ENCODE results near the gene ANKS1B.
"Not testable (repeated sequence)": the region's sequence is repeated elsewhere in the genome, so short reads cannot be mapped to it uniquely, and the experiment has no call there.

ANKS1B gene

DNA sequence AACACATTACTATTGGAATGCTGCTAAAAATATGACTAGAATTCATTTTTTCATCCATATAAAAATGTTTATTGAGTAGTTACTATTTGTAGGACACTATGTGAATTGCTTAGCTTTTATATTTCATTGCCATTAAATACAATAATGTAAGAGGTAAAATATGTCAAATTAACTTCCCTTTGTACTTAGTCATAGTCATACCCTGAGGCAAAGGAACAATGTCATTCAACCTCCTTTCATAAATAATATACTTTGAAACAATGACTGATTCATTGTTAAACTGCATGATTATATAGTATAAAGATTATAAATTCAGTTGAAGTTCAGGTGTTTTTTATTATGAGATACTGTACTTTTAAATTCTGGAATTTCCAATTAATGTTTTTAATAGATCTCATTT lies 232.0 kb downstream of the ANKS1B start:
- DNase-seq = no peak

DNA sequence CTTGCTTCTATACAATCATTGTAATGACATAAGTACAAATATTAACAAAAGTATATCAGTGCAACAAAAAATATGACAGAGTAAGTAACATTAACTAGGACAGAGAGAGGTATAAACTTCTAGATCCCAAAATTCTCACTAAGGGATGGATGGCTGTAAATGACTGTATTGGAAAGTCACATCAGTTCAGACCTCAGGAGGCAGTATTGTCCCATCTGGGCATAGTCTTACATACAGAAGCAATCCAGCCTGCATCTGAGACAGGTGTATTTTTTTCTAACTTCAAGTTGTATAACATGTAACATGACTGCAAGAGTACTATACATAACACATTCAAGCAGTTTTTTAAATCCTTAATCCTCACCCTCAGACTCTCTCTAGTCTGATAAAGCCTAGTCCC lies 238.2 kb downstream of the ANKS1B start:
- DNase-seq = no peak

DNA sequence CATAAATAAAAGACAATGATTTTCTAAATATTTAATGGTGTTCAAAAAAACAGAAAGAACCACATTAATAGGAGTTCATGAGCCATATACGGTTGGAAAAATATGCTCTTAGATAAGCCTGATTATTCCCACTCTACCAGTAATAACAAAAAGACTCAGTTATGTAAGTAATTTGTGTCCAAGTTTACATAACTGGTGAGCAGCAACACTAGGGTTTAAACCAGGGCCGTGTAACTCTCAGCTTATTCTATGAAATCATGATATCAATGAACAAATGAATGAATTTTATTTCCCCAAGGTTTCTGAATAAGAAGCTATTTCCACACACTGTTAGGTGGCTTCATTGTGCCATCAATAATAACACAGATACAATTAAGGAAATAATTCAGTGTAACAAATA lies 238.8 kb downstream of the ANKS1B start:
- no peak for DNase-seq

DNA sequence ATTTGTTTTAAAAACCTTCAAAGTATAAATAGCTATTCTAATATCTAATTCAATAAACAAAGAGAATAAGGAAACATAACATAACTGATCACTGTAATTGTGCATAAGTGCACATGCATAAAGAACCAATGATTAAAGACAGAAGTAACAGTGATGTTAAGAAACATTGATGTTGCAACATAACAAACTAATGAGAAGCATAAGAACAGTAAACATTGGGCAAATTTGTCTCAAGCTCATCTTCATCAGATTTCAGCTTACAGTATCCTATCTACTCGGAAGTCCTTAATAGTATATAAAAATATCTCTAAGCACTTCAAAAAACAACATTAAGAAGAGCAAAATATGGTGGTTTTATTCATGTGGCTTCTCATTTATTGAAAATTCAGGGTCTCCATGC lies 239.6 kb downstream of the ANKS1B start:
- DNase-seq = no peak

DNA sequence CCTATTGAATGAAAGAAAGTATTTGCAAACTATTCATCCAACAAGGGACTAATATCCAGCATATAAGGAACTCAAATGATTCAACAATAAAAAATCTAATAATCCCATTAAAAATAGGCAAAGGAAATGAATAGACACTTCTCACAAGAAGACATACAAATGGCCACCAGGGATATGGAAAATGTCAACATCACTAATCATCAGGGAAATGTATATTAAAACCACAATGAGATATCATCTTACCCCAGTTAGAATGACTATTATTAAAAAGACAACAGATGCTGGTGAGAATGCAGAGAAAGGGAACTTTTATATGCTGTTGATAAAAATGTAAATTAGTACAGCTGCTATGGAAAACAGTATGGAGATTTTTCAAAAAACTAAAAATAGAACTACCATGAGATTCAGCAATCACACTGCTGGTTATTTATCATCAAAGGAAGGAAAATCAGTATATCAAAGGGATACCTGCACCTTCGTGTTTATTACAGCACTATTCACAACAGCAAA lies 247.9 kb downstream of the ANKS1B start:
- no peak for DNase-seq

DNA sequence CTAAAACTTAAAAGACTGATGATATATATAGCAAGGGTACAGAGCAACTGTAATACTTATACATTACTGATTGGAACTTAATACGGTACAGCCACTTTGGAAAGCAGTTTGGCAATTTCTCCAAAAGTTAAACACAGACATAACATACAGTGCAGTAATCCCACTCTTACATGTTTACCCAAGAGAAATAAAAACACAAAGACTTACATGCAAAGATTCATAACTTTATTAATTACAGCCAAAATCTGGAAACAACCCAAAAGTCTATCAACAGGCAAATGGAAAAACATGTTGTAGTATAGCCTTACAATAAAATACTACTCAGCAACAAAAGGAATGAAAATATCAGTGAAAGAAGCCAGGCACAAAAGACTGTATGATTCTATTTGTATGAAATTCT lies 252.6 kb downstream of the ANKS1B start:
- DNase-seq = no peak

DNA sequence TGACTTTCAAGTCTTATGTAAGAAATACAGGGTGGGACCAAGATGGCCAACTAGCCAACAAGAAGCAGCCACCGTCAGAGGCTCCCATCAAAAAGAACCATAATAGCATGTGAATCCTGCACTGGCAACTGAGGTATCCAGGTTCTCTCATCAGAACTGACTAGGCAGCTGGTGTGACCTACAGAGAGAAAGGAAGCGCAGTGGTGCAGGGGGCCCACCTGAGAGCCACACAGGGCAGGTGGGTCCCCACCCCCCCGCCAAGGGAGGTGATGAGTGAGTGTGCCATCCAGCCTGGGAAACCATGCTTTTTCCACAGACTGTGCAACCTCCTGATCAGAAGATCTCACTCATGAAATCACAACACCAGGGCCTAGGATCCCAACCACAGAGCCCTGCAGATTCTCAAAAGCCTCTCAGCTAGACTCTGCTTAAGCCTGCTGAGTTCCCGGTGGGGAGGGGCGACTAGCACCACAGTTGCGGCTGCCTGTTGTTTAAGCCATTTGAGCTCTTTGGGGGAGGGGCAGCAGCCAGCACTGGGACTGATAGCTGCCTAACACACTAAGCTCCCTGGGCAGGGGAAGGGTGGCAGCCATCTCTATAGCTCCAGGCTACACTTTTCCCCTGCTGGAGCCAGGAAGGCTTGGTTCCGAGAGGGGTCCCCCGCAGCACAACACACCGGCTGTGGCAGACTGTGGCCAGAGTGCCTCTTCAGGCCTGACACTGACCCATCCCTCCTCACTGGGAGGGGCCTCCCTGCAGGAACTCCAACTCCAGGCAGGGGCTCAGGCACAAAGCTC lies 261.8 kb downstream of the ANKS1B start:
- no peak for DNase-seq

DNA sequence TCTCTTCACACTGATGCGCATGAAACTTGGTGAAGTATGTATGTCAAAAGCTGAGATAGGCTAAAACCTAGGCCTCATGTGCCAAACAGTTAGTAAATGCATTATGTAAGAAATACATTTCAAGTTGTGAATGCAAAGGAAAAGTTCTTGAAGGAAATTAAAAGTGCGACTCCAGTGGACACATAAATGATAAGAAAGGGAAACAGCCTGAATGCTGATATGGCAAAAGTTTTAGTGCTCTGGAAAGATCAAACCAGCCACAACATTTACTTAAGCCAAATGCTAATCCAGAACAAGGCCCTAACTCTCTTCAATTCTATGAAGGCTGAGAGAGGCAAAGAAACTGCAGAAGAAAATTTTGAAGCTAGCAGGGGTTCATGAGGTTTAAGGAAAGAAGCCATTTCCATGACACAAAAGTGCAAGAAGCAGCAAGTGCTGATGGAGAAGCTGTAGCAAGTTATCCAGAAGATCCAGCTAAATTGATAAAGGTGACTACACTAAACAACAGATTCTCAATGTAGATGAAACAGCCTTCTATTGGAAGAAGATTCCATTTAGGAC lies 262.9 kb downstream of the ANKS1B start:
- DNase-seq = no peak

DNA sequence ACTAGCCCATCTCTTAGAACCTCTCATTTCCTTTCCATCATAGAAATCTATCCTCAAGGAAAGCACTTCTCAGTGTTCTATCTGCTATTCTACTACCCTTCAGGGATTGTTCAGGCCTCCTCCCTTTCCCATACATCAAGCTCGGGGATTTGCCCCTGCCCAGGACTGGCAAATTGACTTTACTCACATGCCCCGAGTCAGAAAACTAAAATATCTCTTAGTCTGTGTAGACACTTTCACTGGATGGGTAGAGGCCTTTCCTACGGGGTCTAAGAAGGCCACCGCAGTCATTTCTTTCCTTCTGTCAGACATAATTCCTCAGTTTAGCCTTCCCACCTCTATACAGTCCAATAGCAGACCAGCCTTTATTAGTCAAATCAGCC lies 264.7 kb downstream of the ANKS1B start:
- DNase-seq = not testable (repeated sequence)

DNA sequence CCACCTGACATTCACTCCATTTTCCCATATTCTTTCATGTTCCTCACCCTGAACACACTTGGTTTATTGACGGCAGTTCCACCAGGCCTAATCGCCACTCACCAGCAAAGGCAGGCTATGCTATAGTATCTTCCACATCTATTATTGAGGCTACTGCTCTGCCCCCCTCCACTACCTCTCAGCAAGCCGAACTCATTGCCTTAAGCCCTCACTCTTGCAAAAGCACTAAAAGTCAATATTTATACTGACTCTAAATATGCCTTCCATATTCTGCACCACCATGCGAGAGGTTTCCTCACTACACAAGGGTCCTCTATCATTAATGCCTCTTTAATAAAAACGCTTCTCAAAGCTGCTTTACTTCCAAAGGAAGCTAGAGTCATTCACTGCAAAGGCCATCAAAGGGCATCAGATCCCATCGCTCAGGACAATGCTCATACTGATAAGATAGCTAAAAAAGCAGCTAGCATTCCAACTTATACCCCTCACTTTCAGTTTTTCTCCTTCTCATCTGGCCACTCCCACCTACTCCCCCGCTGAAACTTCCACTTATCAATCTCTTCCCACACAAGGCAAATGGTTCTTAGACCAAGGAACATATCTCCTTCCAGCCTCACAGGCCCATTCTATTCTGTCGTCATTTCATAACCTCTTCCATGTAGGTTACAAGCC lies 265.2 kb downstream of the ANKS1B start:
- not testable (repeated sequence) for DNase-seq

DNA sequence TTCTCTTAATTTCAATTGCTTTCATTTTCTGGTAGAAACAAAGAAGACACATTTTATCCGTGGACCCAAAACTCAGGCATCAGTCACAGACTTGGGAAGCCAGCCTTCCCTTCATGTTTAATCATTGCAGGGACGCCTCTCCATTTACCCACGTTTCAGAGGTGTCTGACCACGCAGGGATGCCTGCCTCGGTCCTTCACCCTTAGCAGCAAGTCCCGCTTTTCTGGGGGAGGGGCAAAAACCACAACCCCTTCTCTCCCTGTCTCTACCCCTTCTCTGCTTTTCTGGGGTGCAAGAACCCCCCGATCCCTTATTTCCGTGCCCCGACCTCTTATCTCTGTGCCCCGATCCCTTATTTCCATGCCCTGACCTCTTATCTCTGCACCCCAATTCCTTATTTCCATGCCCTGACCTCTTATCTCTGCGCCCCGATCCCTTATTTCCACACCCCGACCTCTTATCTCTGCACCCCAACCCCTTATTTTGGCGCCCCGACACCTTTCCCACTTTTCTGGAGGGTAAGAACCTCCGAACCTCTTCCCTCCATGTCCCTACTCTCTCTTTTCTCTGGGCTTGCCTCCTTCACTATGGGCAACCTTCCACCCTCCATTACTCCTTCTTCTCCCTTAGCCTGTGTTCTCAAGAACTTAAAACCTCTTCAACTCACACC lies 268.8 kb downstream of the ANKS1B start:
- not testable (repeated sequence) for DNase-seq

DNA sequence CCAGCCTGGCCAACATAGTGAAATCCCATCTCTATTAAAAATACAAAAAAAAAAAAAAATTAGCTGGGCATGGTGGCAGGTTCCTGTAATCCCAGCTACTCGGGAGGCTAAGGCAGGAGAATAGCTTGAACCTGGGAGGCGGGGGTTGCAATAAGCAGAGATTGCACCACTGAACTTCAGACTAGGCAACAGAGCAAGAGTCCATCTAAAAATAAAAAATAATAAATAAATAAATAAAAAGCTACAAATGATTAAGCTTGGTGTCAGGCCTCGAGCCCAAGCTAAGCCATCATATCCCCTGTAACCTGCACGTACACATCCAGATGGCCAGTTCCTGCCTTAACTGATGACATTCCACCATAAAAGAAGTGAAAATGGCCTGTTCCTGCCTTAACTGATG lies 269.8 kb downstream of the ANKS1B start:
- DNase-seq = not testable (repeated sequence)

DNA sequence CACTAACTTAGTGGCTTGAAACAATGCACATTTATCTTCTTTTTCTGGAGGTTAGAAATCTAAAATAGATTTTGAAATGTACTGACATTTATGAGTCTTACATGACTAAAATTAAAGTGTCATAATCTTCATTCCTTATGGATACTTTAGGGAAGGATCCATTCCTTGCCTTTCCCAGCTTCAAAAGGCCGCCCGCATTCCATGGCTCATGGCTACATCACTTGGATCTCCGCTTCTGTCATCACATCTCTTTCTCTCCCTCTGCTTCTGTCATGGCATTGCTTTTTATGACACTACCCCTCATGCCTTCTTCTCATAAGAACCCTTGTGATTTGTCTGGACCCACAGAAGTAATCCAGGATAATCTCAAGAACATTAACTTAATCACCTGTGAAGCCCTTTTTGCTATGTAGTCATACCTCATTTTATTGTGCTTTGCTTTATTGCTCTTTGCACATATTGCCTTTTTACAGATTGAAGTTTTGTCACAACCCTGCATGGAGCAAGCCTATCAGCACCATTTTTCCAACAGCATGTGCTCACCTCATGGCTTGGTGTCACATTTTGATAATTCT lies 270.7 kb downstream of the ANKS1B start:
- DNase-seq = no peak

DNA sequence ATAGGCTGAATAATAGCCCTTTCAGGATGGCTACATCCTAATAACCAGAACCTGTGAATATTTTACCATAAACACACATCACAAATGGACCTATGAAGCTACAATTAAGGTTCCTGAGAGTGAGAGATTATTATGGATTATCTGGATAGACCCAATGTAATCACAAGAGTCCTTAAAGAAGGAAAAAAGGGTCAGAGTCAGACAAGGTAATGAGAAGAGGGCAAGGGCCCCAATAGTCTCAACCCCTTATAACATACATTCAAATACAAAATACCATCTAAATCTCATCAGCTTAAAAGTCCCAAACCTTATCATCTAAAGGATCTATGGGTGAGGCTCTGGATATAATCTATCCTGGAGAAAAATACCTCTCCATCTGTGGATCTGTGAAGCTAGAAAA lies 272.5 kb downstream of the ANKS1B start:
- no peak for DNase-seq

DNA sequence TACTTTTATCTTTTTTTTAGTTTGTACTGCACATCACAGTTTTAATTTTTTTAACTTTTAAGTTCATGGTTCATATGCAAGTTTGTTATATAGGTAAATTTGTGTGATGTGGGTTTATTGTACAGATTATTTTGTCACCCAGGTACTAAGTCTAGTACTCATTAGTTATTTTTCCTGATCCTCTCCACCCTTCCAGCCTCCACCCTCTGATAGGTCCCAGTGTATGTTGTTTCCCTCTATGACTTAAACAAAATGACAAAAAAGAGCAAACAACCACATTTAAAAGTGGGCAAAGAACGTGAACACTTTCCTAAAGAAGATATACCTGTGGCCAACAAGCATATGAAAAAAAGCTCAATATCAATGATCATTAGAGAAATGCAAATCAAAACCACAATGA lies 273.5 kb downstream of the ANKS1B start:
- no peak for DNase-seq

DNA sequence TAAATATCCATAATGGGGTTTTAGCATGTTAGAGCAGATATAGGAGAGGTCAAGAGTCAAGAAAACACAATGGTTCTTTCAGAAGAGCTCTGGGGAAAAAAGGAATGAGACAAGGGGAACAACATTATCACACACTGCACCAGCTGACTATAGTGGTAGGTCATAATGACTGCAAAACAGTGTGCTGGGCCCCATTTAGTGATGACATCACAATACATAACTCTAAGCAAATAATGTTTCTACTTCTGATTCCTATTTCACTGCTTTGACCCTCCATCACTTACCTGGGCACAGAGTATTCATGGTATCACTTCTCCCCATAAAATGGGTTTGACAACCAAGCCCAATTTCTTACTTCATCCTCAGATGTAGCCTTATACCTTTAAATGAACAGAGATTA lies 275.1 kb downstream of the ANKS1B start:
- no peak for DNase-seq

DNA sequence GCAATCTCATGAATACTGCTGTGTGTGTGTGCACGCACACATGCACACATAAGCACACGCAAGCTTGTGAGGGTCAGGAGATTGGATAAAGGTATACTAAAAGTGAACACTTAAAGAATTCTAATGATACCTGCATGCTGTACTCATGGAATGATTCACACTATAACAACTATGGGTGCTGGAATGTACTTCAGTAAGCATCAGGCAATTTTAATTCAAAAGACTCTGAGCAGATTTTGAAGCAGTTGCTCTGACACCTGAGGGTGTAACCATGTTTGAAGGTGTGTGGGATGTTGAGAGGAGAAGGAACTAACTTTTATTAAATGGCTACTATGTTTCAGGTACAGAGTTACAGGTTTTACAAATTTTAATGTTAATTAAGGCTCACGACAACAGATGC lies 275.6 kb downstream of the ANKS1B start:
- no peak for DNase-seq

DNA sequence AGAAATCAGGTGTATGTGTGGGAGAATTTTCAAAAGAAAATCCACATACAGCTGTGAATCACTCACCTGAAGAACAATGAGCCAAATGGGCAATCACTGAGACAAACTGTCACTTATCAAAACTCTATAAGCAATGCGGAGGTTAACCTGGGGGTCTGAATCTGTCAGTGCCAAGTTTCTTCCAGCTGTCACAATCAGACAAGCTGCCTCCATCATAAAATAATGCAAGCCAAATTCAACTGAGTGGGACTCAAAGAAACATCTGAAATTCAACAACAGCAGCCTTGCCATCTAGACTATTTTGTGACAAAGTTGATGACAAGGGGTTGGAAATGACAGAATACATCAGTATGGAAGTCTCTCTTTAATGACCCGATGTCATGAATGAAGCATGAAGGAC lies 276.9 kb downstream of the ANKS1B start:
- no peak for DNase-seq

DNA sequence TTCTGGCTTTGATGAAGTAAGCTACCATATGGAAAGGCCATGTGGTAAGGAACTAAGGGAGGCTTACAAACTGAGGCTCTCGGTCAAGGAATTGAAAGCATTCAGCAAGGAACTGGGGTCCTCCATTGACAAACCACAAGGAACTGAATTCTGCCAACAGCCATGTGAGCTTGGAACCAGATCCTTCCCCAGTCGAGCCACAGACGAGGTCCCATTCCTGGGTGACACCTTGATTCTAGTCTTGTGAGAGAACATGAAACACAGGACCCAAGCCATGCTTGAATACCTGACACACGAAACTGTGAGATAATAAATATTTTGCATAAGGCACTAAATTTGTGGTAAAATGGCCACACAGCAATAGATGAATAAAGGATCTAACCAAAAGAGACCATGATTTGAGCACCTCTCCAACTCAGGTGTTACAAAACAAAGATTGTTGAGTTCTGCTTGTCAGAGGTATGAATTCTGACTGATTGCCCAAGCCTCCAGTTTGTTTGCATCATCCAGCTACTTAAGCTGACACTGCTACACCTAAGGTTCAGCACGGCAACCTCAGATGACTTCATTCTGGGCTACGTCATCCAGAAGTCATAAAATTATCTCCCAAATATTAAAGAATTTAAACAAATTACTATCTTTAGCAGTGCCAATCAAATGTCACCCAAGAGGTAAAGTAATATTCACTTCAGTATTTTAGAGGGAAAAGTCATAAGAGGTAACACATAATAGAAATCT lies 277.8 kb downstream of the ANKS1B start:
- DNase-seq = no peak

DNA sequence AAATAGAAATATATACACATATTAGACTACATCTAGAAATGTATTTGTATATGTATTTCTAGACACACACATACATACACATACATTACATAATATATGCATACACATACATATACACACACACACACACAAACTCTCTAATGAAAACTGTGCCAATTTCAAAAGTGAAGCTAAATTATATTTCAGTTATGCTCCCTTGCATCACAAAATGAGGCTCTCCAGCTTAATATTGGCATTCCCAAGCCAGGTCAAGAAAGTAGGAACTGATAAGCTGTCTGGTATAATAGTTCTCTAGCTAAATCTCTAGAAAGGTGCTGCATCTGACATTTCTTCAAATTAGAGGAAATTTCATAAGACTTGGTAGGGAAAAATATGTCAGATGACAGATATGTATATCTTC lies 280.3 kb downstream of the ANKS1B start:
- no peak for DNase-seq

DNA sequence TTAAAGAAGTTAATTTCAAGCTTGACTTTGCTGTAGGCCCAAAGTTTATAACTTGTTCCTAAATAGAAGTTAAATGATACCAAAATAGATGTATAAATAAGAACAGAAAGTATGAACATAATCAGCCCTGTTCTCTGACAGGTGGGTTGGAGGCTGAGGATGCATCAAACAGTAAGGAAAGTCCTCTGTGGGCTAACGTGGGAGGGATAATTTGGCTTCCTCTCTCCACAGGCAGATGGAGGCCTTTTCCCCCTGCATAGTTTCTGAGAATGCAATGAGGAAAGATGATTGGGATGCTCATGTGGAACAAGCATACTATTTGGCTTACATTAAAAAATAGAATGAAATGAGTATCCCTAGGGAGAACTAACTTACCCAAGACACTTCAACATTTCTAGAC lies 280.7 kb downstream of the ANKS1B start:
- no peak for DNase-seq

DNA sequence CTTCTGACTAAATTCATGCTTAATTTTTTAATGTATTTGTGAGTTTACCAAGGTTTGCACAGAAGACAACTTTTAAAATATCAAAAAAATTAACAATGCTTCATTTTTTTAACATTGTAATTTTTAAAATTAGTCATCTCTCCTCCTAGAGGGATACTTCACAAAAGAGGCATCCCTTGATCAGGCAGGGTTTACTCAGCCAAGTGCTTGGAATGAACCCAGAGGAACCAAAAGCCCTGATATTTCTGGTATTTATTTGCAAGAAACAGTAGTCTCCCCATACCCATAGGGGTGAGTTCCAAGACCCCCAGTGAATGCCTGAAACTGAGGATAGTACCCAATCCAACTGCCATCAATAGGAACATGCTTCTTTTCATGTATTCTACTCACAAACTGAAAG lies 284.7 kb downstream of the ANKS1B start:
- no peak for DNase-seq

DNA sequence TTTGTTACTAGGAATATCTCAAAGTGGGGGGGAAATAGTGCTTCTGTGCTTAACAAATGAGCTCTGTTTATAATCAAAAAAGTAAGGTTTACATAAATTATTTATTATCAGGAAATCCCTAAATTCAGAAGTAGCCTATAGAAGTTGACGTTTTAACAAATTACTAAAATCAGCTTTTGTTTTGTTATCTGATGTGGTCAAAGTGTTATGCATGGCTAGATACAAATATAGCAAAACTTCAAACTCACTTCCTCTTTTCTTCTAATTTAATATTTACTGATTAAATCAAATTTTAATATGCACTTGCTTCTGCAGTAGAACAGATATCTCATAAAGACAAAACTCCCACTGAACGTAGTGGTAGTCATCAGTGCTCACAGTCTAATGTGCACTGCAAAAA lies 289.7 kb downstream of the ANKS1B start:
- DNase-seq = no peak

Measured in Kasumi-1 (cell line).